ENCODE results near the gene GJB3. TPM values are rescaled to one million over a fixed set of nuclear protein-coding genes. Genes with fewer than 3 reads are reported as not detected.

GJB3 gene
- total RNA-seq, 1 donor from 2014 or later: 9.6 TPM

GRCh38 chr1:34746101-34746500 lies 34.9 kb upstream of the GJB3 start:
- no peak overlapping the region for H3K4me3 Mint-ChIP-seq (ENCODE audit: unreplicated experiment)
- no peaks in the 10 kb centered on the region for H3K36me3 Mint-ChIP-seq (ENCODE audit: low read depth, unreplicated experiment)
- TF ChIP-seq CTCF (IDR thresholded peaks at IDR 0.05; ENCODE audit: unreplicated experiment): no peak
- H3K27ac Mint-ChIP-seq (ENCODE audit: unreplicated experiment): no peak overlapping the region
- H3K9me3 Mint-ChIP-seq (ENCODE audit: unreplicated experiment): no peaks in the 10 kb centered on the region
- no peak for DNase-seq (ENCODE audit: low spot score)
- H3K4me1 Mint-ChIP-seq (ENCODE audit: unreplicated experiment): peaks cover 8% of the 10 kb centered on the region
- H3K27me3 Mint-ChIP-seq (ENCODE audit: unreplicated experiment): peaks cover 6% of the 10 kb centered on the region

GRCh38 chr1:34746785-34747637 lies 34.0 kb upstream of the GJB3 start:
- H3K27me3 Mint-ChIP-seq (ENCODE audit: unreplicated experiment): peaks cover 6% of the 10 kb centered on the region
- DNase-seq (ENCODE audit: low spot score): no peak

GRCh38 chr1:34747638-34747941 lies 33.4 kb upstream of the GJB3 start:
- Mint-ChIP-seq H3K36me3 (ENCODE audit: low read depth, unreplicated experiment) (no peaks in the 10 kb centered on the region), H3K9me3 (ENCODE audit: unreplicated experiment) (no peaks in the 10 kb centered on the region), H3K27me3 (ENCODE audit: unreplicated experiment) (peaks cover 6% of the 10 kb centered on the region), H3K4me3 (ENCODE audit: unreplicated experiment) (no peak overlapping the region), H3K4me1 (ENCODE audit: unreplicated experiment) (peaks cover 8% of the 10 kb centered on the region), H3K27ac (ENCODE audit: unreplicated experiment) (no peak overlapping the region)
- DNase-seq (ENCODE audit: low spot score): no peak
- TF ChIP-seq CTCF (IDR thresholded peaks at IDR 0.05; ENCODE audit: unreplicated experiment): no peak

More at GRCh38 chr1:34746785-34747637, 34.0 kb upstream of the GJB3 start:
- no peaks in the 10 kb centered on the region for H3K9me3 Mint-ChIP-seq (ENCODE audit: unreplicated experiment)
- no peak overlapping the region for H3K27ac Mint-ChIP-seq (ENCODE audit: unreplicated experiment)
- H3K36me3 Mint-ChIP-seq (ENCODE audit: low read depth, unreplicated experiment): no peaks in the 10 kb centered on the region
- no peak for TF ChIP-seq CTCF (IDR thresholded peaks at IDR 0.05; ENCODE audit: unreplicated experiment)
- H3K4me1 Mint-ChIP-seq (ENCODE audit: unreplicated experiment): peaks cover 8% of the 10 kb centered on the region
- H3K4me3 Mint-ChIP-seq (ENCODE audit: unreplicated experiment): no peak overlapping the region

GRCh38 chr1:34749992-34750391 lies 31.0 kb upstream of the GJB3 start:
- Mint-ChIP-seq H3K27me3 (ENCODE audit: unreplicated experiment) (peaks cover 6% of the 10 kb centered on the region), H3K36me3 (ENCODE audit: low read depth, unreplicated experiment) (no peaks in the 10 kb centered on the region), H3K27ac (ENCODE audit: unreplicated experiment) (no peak overlapping the region), H3K4me3 (ENCODE audit: unreplicated experiment) (no peak overlapping the region), H3K9me3 (ENCODE audit: unreplicated experiment) (no peaks in the 10 kb centered on the region), H3K4me1 (ENCODE audit: unreplicated experiment) (peaks cover 8% of the 10 kb centered on the region)
- DNase-seq (ENCODE audit: low spot score): no peak
- TF ChIP-seq CTCF (IDR thresholded peaks at IDR 0.05; ENCODE audit: unreplicated experiment): no peak

- Mint-ChIP-seq H3K27ac (ENCODE audit: unreplicated experiment) (no peak overlapping the region), H3K4me1 (ENCODE audit: unreplicated experiment) (peaks cover 8% of the 10 kb centered on the region), H3K36me3 (ENCODE audit: low read depth, unreplicated experiment) (no peaks in the 10 kb centered on the region), H3K4me3 (ENCODE audit: unreplicated experiment) (no peak overlapping the region), H3K9me3 (ENCODE audit: unreplicated experiment) (no peaks in the 10 kb centered on the region), H3K27me3 (ENCODE audit: unreplicated experiment) (peaks cover 6% of the 10 kb centered on the region)
- no peak for DNase-seq (ENCODE audit: low spot score)
- TF ChIP-seq CTCF (IDR thresholded peaks at IDR 0.05; ENCODE audit: unreplicated experiment): no peak
Observed at GRCh38 chr1:34750610-34751009, 30.4 kb upstream of the GJB3 start.
